ENCODE data around the gene DYNC1LI1. TPM values are rescaled to one million over a fixed set of nuclear protein-coding genes. Genes with fewer than 3 reads are reported as not detected.

The DYNC1LI1 gene
- total and polyA plus RNA-seq, 2 of the 4 experiments (the other 2 are of a cell fraction): 25.2 to 30.8 TPM

DNA sequence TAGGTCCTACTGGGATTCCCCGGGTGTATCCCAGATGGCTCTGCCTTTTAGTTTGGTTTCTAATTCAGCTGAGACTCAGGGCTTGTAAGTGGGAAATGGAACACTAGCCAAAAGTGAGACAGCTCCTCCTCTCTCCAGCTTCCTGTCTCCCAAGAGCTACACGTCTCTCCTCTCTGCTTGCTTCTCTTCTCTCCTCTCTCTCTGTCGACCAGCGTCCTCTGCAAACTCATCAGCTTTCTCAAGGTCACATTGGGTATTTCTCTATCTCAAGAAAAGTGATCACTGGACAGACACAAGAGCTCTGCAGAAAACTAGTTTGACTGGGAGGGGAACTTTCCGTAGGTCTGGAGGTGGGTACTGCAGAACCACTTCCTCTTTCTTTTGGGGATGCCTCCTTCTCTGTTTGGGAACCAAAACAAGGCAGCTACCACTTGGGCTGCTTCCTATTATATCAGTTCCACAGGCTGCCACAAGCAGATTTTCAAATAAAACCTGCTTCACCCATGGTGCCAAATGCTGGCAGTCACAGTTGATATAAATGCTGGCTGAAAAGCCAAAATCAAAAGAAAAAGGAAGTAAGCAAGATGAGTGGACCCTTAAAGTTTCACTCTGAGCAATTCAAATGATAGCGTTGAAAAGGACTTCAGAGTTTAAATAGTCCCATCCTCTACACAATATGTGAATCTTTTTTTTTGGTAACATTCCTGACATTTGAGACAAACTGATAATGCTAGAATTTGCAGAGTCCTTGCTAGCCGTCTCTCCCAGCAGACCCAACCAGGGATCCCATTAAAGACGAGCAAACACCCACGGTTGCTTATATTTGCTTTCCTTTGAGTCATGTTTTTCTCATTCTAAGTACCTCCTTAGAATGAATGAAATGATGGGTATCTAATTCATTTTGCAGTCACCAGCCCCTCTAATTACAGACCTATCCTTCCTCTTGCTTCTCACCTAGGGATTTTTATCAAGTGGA lies 7.2 kb upstream of the DYNC1LI1 start:
- no peaks in the 10 kb centered on the region for H3K27me3 ChIP-seq (ENCODE audit: control insufficient read depth, insufficient read depth, low read length)
- H2AK9ac ChIP-seq (replicated peaks; ENCODE audit: low read depth, low read length, poor library complexity): peak overlapping the region; percentile 12
- H3K36me3 ChIP-seq (ENCODE audit: control insufficient read depth, insufficient read depth, low read length): no peaks in the 10 kb centered on the region
- POLR2A ChIA-PET (ENCODE audit: unreplicated experiment): interaction anchor here (0.5 kb wide), 1 partner anchor 48 kb away, joined by 3 read pairs; no protein-coding TSS in a partner anchor
- H2AFZ ChIP-seq (replicated peaks; ENCODE audit: low read length, poor library complexity): peak overlapping the region; percentile 91
- H3K79me1 ChIP-seq (ENCODE audit: low read depth in 1 of 2, low read length in 2 of 2): peaks cover 0 to 8% of the 10 kb centered on the region in 2 experiments; a peak in 1 of 4 replicates
- peak overlapping the region; percentile 70 for H2BK120ac ChIP-seq (ENCODE audit: low read depth, low read length)
- intact Hi-C loops (cut with micrococcal nuclease) (no loop called here), in situ Hi-C loops (cut with MboI; ENCODE audit: low sequenced_read_pairs) (no loop called here), dilution Hi-C loops (cut with HindIII; ENCODE audit: low sequenced_read_pairs, unreplicated experiment) (no loop called here)
- H3K9me3 ChIP-seq (ENCODE audit: control insufficient read depth, insufficient read depth, low read length): no peaks in the 10 kb centered on the region
- peak overlapping the region; percentile 15 for H3K14ac ChIP-seq (replicated peaks; ENCODE audit: low read depth, low read length)
- peaks cover 4% of the 10 kb centered on the region; the same call in 1 of the 2 replicates for H3K9me1 ChIP-seq (ENCODE audit: insufficient read depth, low read length)
- peak overlapping the region; percentile 27 to 98 for H4K8ac ChIP-seq (ENCODE audit: low read depth in 2 of 2, low read length in 2 of 2)
- H3K27ac ChIP-seq (ENCODE audit: insufficient read depth, low read length): peak overlapping the region; percentile 60; the same call in 1 of the 2 replicates
- peak overlapping the region; percentile 90 for H4K5ac ChIP-seq (ENCODE audit: low read depth, low read length)
- H4K20me1 ChIP-seq (ENCODE audit: insufficient read depth, low read length): no peaks in the 10 kb centered on the region
- H3K4ac ChIP-seq (ENCODE audit: low read depth, low read length): peak overlapping the region; percentile 77
- H3K4me3 ChIP-seq (ENCODE audit: insufficient read depth, low read depth, low read length): peak overlapping the region; percentile 41; the same call in 1 of the 2 replicates
- peak overlapping the region; percentile 27 for H2BK20ac ChIP-seq (ENCODE audit: low read depth, low read length)
- peak; percentile 65 for ATAC-seq (ENCODE audit: low read depth)
- no TSS peak for BruUV-seq (replicated peaks)
- H3K9ac ChIP-seq (ENCODE audit: low read depth, low read length): peak overlapping the region; percentile 34
- CTCF ChIA-PET: interaction anchor here (0.6 to 1.4 kb wide), 2 partner anchors 35 to 518 kb away, joined by 3 to 4 read pairs; no protein-coding TSS in a partner anchor
- whole genome bisulfite sequencing, 2 experiments (ENCODE audit: extremely low coverage in 2 of 2, insufficient read length in 1 of 2): no CpG with 5 or more reads among the region's 9 CpGs
- peak overlapping the region; percentile 96 for H3K4me2 ChIP-seq (ENCODE audit: low read depth, low read length)
- DNase-seq: peak; percentile 65
- H2BK5ac ChIP-seq (ENCODE audit: low read depth, low read length, poor library complexity, severe bottlenecking): peak overlapping the region; percentile 87
- H3K23ac ChIP-seq (ENCODE audit: low read depth, low read length): peak overlapping the region; percentile 69
- H3K56ac ChIP-seq (ENCODE audit: extremely low read depth, insufficient read depth, low read length): peak overlapping the region; percentile 73; the same call in 1 of the 2 replicates
- peak overlapping the region; percentile 74 for H4K91ac ChIP-seq (ENCODE audit: insufficient read depth, low read depth, low read length)
- no peak for TF ChIP-seq SMC3 (IDR thresholded peaks at IDR 0.05; ENCODE audit: low read depth, low read length)
- H2AK5ac ChIP-seq (ENCODE audit: low read depth, low read length): peak overlapping the region; percentile 23; the same call in 1 of the 2 replicates
- H3K18ac ChIP-seq (ENCODE audit: low read depth, low read length): peak overlapping the region; percentile 95
- peak overlapping the region; percentile 85; the same call in 1 of the 3 replicates for H2BK15ac ChIP-seq (ENCODE audit: low read depth, low read length)
- peaks cover 5% of the 10 kb centered on the region for H3K4me1 ChIP-seq (ENCODE audit: control insufficient read depth, insufficient read depth, low read length)

All from IMR-90 (cell line).